ENCODE measurements around the gene GSTT4.
"Not testable (repeated sequence)": the region's sequence is repeated elsewhere in the genome, so short reads cannot be mapped to it uniquely, and the experiment has no call there.

GSTT4 gene

GRCh38 chr22:23986538-23987178 is 18.6 kb downstream of the GSTT4 start:
- DNase-seq (ENCODE audit: low read depth), result not testable (repeated sequence)

GRCh38 chr22:23986089-23986488 is 19.2 kb downstream of the GSTT4 start:
- DNase-seq (ENCODE audit: low read depth), result not testable (repeated sequence)

DNA sequence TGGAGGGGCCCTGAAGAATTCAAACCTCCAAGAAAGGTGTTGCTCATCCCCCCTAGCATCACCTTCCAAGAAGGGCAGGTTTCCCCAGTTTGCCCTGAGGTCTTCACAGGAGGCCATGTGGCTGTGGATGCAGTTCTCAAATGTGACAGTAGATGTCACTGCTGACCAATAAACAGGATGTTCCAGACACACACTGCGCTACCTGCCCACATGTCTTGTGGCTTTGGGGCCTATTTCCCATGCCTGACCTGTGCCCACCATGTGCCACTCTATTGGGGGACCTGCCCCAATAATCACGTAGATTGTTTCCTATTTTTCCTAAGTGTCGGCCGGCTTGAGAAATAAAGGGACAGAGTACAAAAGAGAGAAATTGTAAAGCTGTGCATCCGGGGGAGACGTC is 20.8 kb downstream of the GSTT4 start:
- DNase-seq (ENCODE audit: low read depth), result no peak

DNA sequence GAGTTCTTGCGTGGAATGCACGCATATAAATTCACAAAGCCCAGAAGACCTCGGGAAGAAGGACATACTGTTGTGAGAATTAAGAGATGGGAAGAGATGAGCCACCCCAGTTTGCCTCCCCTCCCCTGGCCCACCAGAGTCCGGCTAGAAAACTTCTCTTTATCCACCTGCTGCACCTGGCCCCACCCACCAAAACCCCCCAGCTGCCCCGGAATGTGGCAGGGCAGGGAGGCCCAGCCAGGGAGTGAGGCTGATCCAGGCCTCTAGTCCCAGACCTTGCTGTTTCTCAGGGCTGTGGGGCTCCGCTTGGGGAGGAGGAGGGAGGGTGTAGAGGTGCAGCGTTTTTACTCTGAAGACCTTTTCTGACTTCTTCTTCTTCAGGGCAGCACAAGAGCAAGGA is 24.7 kb downstream of the GSTT4 start:
- not testable (repeated sequence) for DNase-seq (ENCODE audit: low read depth)

DNA sequence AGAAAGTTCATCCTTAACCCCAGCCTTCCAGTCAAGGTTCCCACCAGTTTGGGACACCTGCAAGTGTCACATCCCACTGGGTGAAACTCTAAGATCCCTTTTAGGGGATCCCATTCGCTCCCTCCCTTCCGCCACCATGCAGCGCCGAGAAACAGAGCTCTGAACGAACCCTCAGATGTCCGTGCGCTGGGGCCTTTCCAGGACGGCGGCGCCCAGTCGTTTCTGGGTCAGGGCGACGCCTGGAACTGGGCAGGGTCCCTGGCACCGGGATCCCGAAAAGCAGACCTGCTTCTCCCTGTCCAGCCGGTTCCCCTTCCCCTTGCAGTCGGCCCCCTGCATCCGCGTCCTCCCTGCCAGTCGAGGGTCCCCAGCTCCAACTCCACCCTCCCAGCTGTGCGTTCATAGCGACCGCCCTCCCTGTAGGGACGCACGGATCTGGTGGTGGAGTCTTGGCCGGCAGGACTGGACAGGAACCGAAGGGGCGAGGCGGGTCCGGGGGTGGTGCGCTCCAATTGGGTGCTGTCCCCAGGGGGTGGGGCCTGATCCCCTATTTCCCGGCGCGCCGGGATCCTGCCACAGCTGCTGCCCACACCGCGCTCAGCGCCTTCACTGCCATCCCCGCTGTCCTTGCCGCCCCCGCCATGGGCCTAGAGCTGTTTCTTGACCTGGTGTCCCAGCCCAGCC is 25.6 kb downstream of the GSTT4 start, which contains the start of gene GSTT2:
TSS of gene GSTT2 (plus strand) at position 578 of the 684 bp plus-strand sequence.
- DNase-seq (ENCODE audit: low read depth), result not testable (repeated sequence)

DNA sequence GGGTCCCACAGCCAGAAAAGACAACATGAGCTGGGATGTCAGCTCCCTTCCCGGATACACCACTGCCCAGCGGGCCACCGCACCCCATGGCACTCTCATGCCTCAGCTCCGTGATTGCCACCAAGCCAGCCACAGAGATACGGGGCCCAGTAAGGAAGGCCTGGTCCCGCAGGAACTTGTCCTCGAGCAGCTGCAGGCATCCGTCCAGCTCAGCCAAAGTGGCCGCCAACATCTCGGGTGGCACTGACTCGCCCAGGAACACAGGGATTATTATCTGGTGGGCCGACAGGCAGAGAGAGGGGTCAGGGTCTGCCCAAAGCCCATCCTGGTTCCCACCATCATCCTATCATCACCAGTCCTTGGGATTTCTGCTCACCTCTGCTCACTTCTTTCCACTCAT is 27.9 kb downstream of the GSTT4 start:
- DNase-seq (ENCODE audit: low read depth), result not testable (repeated sequence)

- not testable (repeated sequence) for DNase-seq (ENCODE audit: low read depth)
Measured at GRCh38 chr22:23974836-23975352, 30.4 kb downstream of the GSTT4 start.

GRCh38 chr22:23974345-23974744 is 30.9 kb downstream of the GSTT4 start, which contains the start of gene DDT:
Gene DDT, minus strand, starts transcription at chr22:23974441. Its CDS starts 27 bp downstream, at chr22:23974414.
- not testable (repeated sequence) for DNase-seq (ENCODE audit: low read depth)

GRCh38 chr22:23971927-23972326 is 33.3 kb downstream of the GSTT4 start:
- not testable (repeated sequence) for DNase-seq (ENCODE audit: low read depth)

DNA sequence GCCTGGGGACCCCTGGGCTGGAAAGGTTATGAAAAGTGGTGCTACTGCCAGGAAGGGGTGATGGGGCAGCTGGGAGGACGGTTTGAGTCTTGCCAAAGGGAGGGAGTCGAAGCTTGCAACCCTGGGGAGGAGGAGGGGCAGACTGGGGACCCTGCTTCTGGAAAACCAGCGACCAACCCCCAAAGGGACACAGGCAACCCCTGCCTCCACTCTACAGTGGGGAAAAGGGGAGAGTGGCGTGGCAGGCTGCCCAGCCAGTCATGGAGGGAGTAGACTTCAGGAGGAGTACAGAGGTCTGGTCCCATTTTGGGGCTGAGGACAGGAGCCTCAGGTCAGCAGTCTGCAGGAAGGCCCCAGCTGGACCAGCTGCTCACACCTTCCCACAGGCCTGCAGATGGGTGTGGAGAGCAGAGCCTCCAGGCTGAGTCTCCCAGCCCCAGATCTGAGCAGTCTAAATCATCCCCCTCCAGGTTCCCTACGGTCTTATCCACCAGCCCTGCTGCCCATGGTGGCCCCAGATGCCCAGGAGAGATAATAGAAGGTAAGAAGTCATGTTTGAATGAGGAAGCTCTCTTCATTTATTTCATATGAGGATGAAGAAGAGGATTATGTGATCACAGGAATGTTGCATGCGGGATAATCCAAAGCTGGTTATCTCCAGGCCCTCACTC is 34.3 kb downstream of the GSTT4 start:
- no peak for DNase-seq (ENCODE audit: low read depth)

- DNase-seq (ENCODE audit: low read depth), result no peak
Measured at GRCh38 chr22:23970201-23970641, 35.0 kb downstream of the GSTT4 start.

GRCh38 chr22:23969071-23969470 is 36.2 kb downstream of the GSTT4 start:
- no peak for DNase-seq (ENCODE audit: low read depth)

DNA sequence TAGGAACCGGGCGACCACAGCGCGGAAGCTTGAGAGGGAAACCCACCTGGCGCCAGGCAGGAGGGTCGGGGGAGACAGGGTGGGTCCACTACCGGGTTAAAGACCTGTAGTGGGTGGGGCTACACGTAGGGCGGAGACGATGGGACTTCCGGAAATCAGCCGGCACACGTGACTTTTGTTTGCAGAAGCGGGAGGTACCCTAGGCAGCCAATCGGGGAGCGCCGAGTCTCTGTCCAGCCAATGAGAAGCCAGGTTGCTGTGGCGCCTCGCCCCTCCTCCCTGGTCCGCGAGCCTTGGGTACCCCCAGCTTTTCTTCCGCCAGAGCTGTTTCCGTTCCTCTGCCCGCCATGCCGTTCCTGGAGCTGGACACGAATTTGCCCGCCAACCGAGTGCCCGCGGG is 38.7 kb downstream of the GSTT4 start, which contains the start of gene DDTL:
TSS of gene DDTL (plus strand) at position 321 of the 400 bp plus-strand sequence. CDS start at position 348, 27 bp downstream.
- DNase-seq (ENCODE audit: low read depth), result not testable (repeated sequence)

DNA sequence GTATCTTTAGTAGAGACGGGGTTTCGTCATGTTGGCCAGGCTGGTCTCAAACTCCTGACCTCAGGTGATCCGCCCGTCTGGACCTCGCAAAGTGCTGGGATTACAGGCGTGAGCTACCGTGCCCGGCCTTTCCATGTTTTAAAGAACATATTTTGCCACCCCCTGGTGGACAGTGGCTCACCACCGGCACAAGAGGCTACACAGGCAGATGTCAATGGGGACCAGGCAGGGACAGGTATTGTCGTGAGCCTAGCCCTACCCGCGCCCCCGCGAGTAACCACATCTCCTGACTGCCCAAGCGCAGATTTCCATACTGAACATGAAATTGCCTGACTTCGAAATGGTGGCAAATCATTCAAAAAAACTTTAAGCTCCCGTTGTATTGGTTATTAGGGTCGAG is 39.2 kb downstream of the GSTT4 start:
- not testable (repeated sequence) for DNase-seq (ENCODE audit: low read depth)

DNA sequence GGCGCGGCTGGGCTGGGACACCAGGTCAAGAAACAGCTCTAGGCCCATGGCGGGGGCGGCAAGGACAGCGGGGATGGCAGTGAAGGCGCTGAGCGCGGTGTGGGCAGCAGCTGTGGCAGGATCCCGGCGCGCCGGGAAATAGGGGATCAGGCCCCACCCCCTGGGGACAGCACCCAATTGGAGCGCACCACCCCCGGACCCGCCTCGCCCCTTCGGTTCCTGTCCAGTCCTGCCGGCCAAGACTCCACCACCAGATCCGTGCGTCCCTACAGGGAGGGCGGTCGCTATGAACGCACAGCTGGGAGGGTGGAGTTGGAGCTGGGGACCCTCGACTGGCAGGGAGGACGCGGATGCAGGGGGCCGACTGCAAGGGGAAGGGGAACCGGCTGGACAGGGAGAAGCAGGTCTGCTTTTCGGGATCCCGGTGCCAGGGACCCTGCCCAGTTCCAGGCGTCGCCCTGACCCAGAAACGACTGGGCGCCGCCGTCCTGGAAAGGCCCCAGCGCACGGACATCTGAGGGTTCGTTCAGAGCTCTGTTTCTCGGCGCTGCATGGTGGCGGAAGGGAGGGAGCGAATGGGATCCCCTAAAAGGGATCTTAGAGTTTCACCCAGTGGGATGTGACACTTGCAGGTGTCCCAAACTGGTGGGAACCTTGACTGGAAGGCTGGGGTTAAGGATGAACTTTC is 44.0 kb downstream of the GSTT4 start, which contains the start of gene GSTT2B:
TSS of gene GSTT2B (minus strand) at position 112 of the 688 bp plus-strand sequence. CDS start at position 48, 64 bp downstream.
- not testable (repeated sequence) for DNase-seq (ENCODE audit: low read depth)

- peak; percentile 26 for DNase-seq (ENCODE audit: low read depth)
Measured at GRCh38 chr22:23956301-23956900, 48.9 kb downstream of the GSTT4 start.

GRCh38 chr22:23955886-23956285 is 49.4 kb downstream of the GSTT4 start:
- DNase-seq (ENCODE audit: low read depth), result not testable (repeated sequence)

- not testable (repeated sequence) for DNase-seq (ENCODE audit: low read depth)
Measured at GRCh38 chr22:23954991-23955305, 50.3 kb downstream of the GSTT4 start.

GRCh38 chr22:23954193-23954990 is 50.9 kb downstream of the GSTT4 start:
- not testable (repeated sequence) for DNase-seq (ENCODE audit: low read depth)

DNA sequence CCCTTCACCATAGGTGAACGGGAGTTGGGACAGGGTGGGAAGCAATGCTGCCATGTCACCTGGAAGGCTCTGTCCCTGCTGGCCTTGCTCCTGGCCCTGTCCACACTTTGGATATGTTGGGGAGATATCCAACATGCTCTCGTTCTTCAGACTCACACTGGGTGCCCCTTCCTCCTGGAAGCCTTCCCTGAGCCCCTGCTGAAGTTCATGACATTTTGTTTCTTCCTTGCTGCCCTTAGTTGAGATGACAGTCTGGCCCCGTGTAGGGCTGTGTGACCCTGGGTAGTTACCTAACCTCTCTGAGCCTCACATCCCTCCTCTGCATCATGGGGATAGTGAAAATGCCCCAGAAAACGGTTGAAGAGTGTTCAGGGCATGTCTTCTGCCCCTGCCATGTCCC is 51.8 kb downstream of the GSTT4 start:
- DNase-seq (ENCODE audit: low read depth), result not testable (repeated sequence)
